B cell (primary cell): ENCODE data around the gene CEP63. TPM values are rescaled to one million over a fixed set of nuclear protein-coding genes. Genes with fewer than 3 reads are reported as not detected.

Experiments
- ATAC-seq: fragments of 200-7000 bp; cut with Tn5 transposase; one replicate; pipeline ENCODE4 v1.10.0; 2021; ENCODE audit warnings: low read depth, mild to moderate bottlenecking, moderate number of reproducible peaks, moderate library complexity
- CTCF ChIA-PET: fragments of 350-600 bp; sonication (Branson Sonifier 250); formaldehyde crosslinking; loops from one replicate; lab custom pipeline; 2021; ENCODE audit warnings: antibody characterized with exemption, inconsistent platforms; lab: Charles Lee
- POLR2A ChIA-PET: fragments of 350-600 bp; sonication (Branson Sonifier 250); formaldehyde crosslinking; loops from one replicate; lab custom pipeline; 2021; ENCODE audit warnings: antibody characterized with exemption; lab: Charles Lee
- DNase-seq: peaks from one replicate; pipeline ENCODE4 v3.0.0; 2013
- H2AFZ ChIP-seq: 2 replicates; pipeline ENCODE4 v1.6.1; 2012; ENCODE audit warnings: mild to moderate bottlenecking, low read depth, low read length; ENCODE audit not compliant: insufficient read depth, poor library complexity, severe bottlenecking
- H3K27ac ChIP-seq, 2 donors: 1 replicate in 1 of 2; 2 replicates in 1 of 2; pipeline ENCODE4 v1.5.1; 2012 to 2013; ENCODE audit warnings: low read length in 2 of 2, mild to moderate bottlenecking in 2 of 2, moderate library complexity in 1 of 2
- H3K27me3 ChIP-seq, 4 experiments: fragments of 200-600 bp in 1 of 4; sonication (generic) in 1 of 4; replicated peaks in 1 of 4; 1 replicate in 2 of 4; 2 replicates in 2 of 4; pipeline versions ENCODE4 v1.6.1 to v1.7.0; 2013 to 2016; ENCODE audit warnings: low read length in 3 of 4, mild to moderate bottlenecking in 2 of 4, mixed read lengths in 1 of 4, moderate library complexity in 1 of 4; ENCODE audit not compliant: insufficient read depth in 4 of 4, control insufficient read depth in 3 of 4; ENCODE audit errors: control extremely low read depth in 1 of 4
- H3K36me3 ChIP-seq, 2 experiments: replicated peaks in 1 of 2; 1 replicate in 1 of 2; 2 replicates in 1 of 2; pipeline versions ENCODE4 v1.6.1 to v1.7.1; 2013; ENCODE audit warnings: low read length in 1 of 2; ENCODE audit not compliant: insufficient read depth in 2 of 2, control insufficient read depth in 1 of 2; ENCODE audit errors: control extremely low read depth in 1 of 2, extremely low read depth in 1 of 2
- H3K4me1 ChIP-seq, 2 donors: fragments of 200-600 bp in 1 of 2; sonication (generic) in 1 of 2; 1 replicate in 1 of 2; 2 replicates in 1 of 2; pipeline versions ENCODE4 v1.5.1 to v1.6.1; 2013 to 2017; ENCODE audit warnings: low read length in 2 of 2; ENCODE audit not compliant: control insufficient read depth in 2 of 2, insufficient read depth in 2 of 2
- H3K4me2 ChIP-seq: replicated peaks from 2 replicates; pipeline ENCODE3; 2012; ENCODE audit warnings: mild to moderate bottlenecking, low read depth, low read length; ENCODE audit not compliant: poor library complexity, severe bottlenecking
- H3K4me3 ChIP-seq, 5 experiments: fragments of 200-600 bp in 1 of 5; sonication (generic) in 1 of 5; 1 replicate in 3 of 5; 2 replicates in 2 of 5; pipeline versions ENCODE4 v1.5.1 to v1.7.0; 2011 to 2016; ENCODE audit warnings: low read length in 4 of 5, mild to moderate bottlenecking in 4 of 5, low read depth in 2 of 5, control low read depth in 1 of 5, moderate library complexity in 1 of 5; ENCODE audit not compliant: insufficient read depth in 1 of 5; ENCODE audit errors: control extremely low read depth in 1 of 5, extremely low read depth in 1 of 5
- H3K79me2 ChIP-seq: fragments of 200-600 bp; sonication (generic); one replicate; pipeline ENCODE4 v1.6.0; 2016; ENCODE audit warnings: low read length; ENCODE audit not compliant: control insufficient read depth, insufficient read depth
- H3K9ac ChIP-seq: fragments of 200-600 bp; sonication (generic); 2 replicates; pipeline ENCODE4 v1.6.1; 2017; ENCODE audit warnings: mild to moderate bottlenecking, low read length, moderate library complexity
- H3K9me3 ChIP-seq, 3 donors: one replicate each; pipeline versions ENCODE4 v1.6.1 to v1.7.1; 2013; ENCODE audit warnings: low read length in 2 of 3; ENCODE audit not compliant: control insufficient read depth in 2 of 3, insufficient read depth in 1 of 3; ENCODE audit errors: control extremely low read depth in 1 of 3
- H4K20me1 ChIP-seq: 2 replicates; pipeline ENCODE4 v1.6.0; 2012; ENCODE audit warnings: mild to moderate bottlenecking, low read length; ENCODE audit not compliant: insufficient read depth, control insufficient read depth, poor library complexity, severe bottlenecking
- H3K27ac Mint-ChIP-seq: one replicate; pipeline ENCODE4 v1.8.0; 2021; ENCODE audit warnings: mixed read lengths
- H3K27me3 Mint-ChIP-seq: one replicate; pipeline ENCODE4 v1.8.0; 2021; ENCODE audit warnings: mixed read lengths
- H3K4me1 Mint-ChIP-seq: one replicate; pipeline ENCODE4 v1.8.0; 2021; ENCODE audit warnings: mixed read lengths
- H3K4me3 Mint-ChIP-seq: one replicate; pipeline ENCODE4 v1.8.0; 2021; ENCODE audit warnings: mixed read lengths
- H3K9me3 Mint-ChIP-seq: one replicate; pipeline ENCODE4 v1.8.0; 2022; ENCODE audit warnings: mixed read lengths; ENCODE audit not compliant: insufficient read depth
- CTCF ChIP-seq: fragments of 200-600 bp; IDR thresholded peaks from one replicate; pipeline ENCODE4 v1.8.0; 2022; ENCODE audit warnings: antibody characterized with exemption, mild to moderate bottlenecking
- EZH2 ChIP-seq: IDR thresholded peaks from 2 replicates; pipeline ENCODE4 v1.6.1; 2012; ENCODE audit warnings: borderline replicate concordance, low read depth, mild to moderate bottlenecking, moderate library complexity, low read length; ENCODE audit not compliant: insufficient read depth, poor library complexity, severe bottlenecking
- WGBS: methylation state at CpG from one replicate; pipeline ENCODE4 v1.1.5; 2013; ENCODE audit warnings: missing lambda C conversion rate; ENCODE audit not compliant: insufficient coverage; 5-methylcytosine and 5-hydroxymethylcytosine counted together
- intact Hi-C: fragments of 100-400 bp; cut with micrococcal nuclease; formaldehyde crosslinking; loops from one replicate; pipeline ENCODE4 v1.10.0; 2022
- polyA plus RNA-seq: library from polyadenylated mRNA; depleted of rRNA; stranded (reverse); fragments of >200 nt; gene quantifications from 2 replicates; pipeline ENCODE4 v1.2.3, GENCODE V29; 2012
- total RNA-seq, 2 donors: library from RNA; stranded (reverse); fragments of 120-200 nt in 1 of 2; gene quantifications; 1 replicate in 1 of 2; 2 replicates in 1 of 2; pipeline versions ENCODE4 v1.2.3 to v1.2.4, GENCODE V29; 2013 to 2022

Gene CEP63
- total and polyA plus RNA-seq, 2 donors (not counting 1 experiment from before 2014, with no cell fraction given): 9.6 to 35.6 TPM

- no peak overlapping the region for H3K4me3 Mint-ChIP-seq
- peaks cover 16% of the 10 kb centered on the region for H4K20me1 ChIP-seq
- H3K4me3 ChIP-seq: no peak overlapping the region
- no peak for TF ChIP-seq CTCF
- H3K4me1 Mint-ChIP-seq: peaks cover 14% of the 10 kb centered on the region
- CTCF ChIA-PET: interaction anchor here (1.4 to 2.1 kb wide), 4 partner anchors 8 to 297 kb away, joined by 3 to 7 read pairs (median 4); partner anchors contain the start of genes ANAPC13 and CEP63
- DNase-seq (no peak), ATAC-seq (no peak)
- no peak overlapping the region for H3K9ac ChIP-seq
- H3K9me3 ChIP-seq: no peaks in the 10 kb centered on the region
- H3K9me3 Mint-ChIP-seq: no peaks in the 10 kb centered on the region
- no peaks in the 10 kb centered on the region for H3K27me3 ChIP-seq
- H3K27ac Mint-ChIP-seq: no peak overlapping the region
- H3K4me2 ChIP-seq: no peak overlapping the region
- intact Hi-C loops: loop anchor here (5.0 kb wide), 1 partner anchor 282 kb away; no protein-coding TSS in a partner anchor
- no peak overlapping the region for H3K27ac ChIP-seq
- H3K4me1 ChIP-seq: no peaks in the 10 kb centered on the region
- no peak overlapping the region for H2AFZ ChIP-seq
- H3K27me3 Mint-ChIP-seq: no peaks in the 10 kb centered on the region
- 100% methylated on average over 2 of the region's 5 CpGs for WGBS
- H3K36me3 ChIP-seq: peaks cover 8 to 19% of the 10 kb centered on the region in 2 experiments
- POLR2A ChIA-PET: no interaction called here
- H3K79me2 ChIP-seq: peaks cover 90% of the 10 kb centered on the region
Measured at GRCh38 chr3:134494495-134494894, 8.6 kb downstream of the CEP63 start.

- no peak for ATAC-seq
- intact Hi-C loops: no loop called here
- Mint-ChIP-seq H3K4me1 (peaks cover 23% of the 10 kb centered on the region), H3K27me3 (no peaks in the 10 kb centered on the region), H3K27ac (no peak overlapping the region), H3K4me3 (no peak overlapping the region), H3K9me3 (peaks cover 5% of the 10 kb centered on the region)
- DNase-seq: no peak
- TF ChIP-seq EZH2 (no peak), CTCF (no peak)
- H3K4me3 ChIP-seq: no peak overlapping the region
- H3K36me3 ChIP-seq: peaks cover 8 to 19% of the 10 kb centered on the region in 2 experiments
- no peak overlapping the region for H3K4me2 ChIP-seq
- no peak overlapping the region for H2AFZ ChIP-seq
- CTCF ChIA-PET: interaction anchor here (1.6 to 2.1 kb wide), 2 partner anchors 10 to 18 kb away, joined by 4 to 7 read pairs; partner anchors contain the start of genes ANAPC13 and CEP63
- H3K27me3 ChIP-seq: no peaks in the 10 kb centered on the region
- peaks cover 98% of the 10 kb centered on the region for H3K79me2 ChIP-seq
- POLR2A ChIA-PET: no interaction called here
- no peaks in the 10 kb centered on the region for H3K4me1 ChIP-seq
- peaks cover 0 to 3% (median 1%) of the 10 kb centered on the region in 3 donors for H3K9me3 ChIP-seq
- peaks cover 16% of the 10 kb centered on the region for H4K20me1 ChIP-seq
- no peak overlapping the region for H3K27ac ChIP-seq
- H3K9ac ChIP-seq: no peak overlapping the region
Measured at GRCh38 chr3:134495980-134496379, 10.1 kb downstream of the CEP63 start.
